ENCODE measurements around the gene NR1H2.
"Not testable (repeated sequence)": the region's sequence is repeated elsewhere in the genome, so short reads cannot be mapped to it uniquely, and the experiment has no call there.

The NR1H2 gene

GRCh38 chr19:50347089-50347581 is 29.1 kb upstream of the NR1H2 start:
- not testable (repeated sequence) for DNase-seq

- DNase-seq = no peak
Observed at GRCh38 chr19:50349277-50350057, 26.8 kb upstream of the NR1H2 start.

GRCh38 chr19:50352242-50352641 is 24.0 kb upstream of the NR1H2 start:
- no peak for DNase-seq

DNA sequence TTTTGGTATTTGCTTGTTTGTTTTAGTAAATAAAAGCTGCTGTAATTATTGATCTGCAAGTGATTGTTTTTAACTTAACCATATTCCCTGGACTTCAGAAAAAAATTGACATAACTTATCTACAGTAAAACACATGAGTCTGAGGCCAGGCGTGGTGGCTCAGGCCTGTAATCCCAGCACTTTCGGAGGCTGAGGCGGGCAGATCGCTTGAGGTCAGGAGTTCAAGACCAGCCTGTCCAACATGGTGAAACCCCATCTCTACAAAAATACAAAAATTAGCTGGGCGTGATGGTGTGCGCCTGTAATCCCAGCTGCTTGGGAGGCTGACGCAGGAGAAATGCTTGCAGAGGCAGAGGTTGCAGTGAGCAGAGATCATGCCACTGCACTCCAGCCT is 22.8 kb upstream of the NR1H2 start:
- DNase-seq = not testable (repeated sequence)

GRCh38 chr19:50356691-50357177 is 19.5 kb upstream of the NR1H2 start:
- no peak for DNase-seq

DNA sequence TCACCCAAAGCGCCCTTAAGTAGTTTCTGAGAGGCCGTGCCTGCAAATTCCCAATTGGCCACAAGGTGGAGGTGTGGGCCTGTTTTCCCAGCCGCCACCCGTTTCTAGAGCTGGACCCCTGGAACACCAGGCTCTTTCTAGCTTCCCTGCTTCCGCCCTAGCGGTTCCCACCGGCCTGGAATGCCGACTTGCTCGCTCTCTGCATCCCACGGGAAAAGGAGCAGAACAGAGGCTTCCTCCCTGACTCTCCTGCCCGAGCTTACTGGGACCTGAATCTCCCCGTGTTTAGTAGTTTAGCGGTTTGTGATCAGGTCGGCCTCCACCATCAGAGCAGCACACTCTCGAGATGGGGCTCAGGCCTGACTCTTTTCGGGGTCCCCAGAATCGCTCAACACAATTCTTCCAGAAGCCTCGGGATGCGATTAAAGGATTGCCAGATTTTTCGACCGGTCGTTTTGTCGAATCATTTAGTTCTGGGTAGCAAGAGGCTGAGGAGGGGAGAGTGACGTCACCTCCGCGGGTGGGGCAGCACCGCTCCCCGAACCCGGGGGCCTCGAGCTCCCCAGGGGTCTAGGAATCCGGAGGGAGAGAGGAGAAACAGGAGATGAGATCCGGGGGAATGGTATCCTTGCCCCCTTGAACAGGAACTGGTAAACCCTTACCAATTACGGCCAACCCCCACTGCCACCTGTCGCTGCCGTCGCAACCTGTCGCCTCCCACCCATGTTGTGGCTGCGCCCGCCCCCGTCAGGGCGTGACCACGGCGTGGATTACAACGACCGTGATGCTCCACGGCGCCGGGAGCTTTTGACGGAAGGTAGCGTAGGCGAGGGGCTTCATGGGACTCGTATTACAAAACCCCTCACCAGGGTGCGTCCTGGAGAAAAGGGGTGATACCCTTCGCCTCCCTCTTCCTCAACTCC is 18.8 kb upstream of the NR1H2 start:
- DNase-seq = peak; percentile 33

DNA sequence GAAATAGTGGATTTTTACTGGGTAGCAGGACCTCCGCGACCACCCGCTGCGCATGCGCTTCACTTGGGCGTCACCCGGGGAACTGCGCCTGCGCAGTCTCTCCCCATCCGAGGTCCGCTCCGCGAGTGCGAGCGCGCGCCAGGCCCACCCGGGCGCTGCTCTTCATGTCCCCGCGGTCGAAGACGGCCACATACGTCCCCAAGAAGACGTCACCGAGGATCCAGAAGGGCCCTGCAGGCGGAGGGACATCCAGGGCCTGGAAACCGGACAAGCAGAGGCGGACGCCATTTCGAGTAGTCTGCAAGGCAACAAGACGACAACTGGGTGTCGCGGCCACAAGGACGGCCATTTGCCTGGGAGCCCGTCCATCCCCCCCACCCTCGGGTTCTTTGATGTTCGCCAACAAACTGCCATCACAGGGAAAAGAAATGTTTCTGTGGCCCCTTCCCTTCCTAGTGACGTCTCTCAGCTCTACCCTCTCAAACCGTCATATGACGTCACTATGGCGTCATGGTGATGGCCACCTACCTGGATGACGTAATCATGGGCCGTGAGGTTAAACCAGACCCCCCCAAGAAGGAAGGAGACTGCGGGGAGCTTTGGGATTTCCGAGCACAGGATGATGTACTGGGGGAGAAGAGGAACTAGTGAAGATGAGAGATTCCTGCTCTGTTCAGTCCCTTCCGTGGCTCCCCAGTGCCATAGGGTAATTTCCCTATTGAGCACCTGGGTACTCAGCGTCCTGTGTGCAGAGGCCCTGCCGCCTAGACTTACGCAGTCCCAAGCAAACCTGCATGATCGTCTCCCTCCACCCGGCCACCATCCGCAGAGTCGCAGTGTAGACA is 17.6 kb upstream of the NR1H2 start:
- DNase-seq = peak; percentile 40

- DNase-seq = no peak
Observed at GRCh38 chr19:50359328-50359818, 16.9 kb upstream of the NR1H2 start.

GRCh38 chr19:50361290-50362029 is 14.8 kb upstream of the NR1H2 start:
- DNase-seq = no peak

DNA sequence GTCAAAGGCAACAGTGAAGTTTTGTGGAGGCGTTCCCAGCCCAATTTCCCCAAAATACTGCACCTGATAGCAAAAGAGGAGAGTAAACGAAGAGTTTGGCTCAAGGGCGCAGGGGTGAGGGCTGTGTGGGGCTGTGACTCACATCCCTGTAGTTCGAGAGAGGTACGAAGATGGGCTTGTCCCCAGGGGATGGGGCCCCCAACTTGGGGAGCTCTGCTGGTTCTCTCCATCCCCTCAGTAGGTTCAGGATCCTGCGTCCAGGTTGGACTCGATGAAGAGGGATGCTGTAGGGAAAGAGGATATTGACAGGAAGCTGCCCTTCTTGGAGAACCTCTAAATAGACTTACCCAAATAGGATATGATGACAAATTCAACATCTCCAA is 14.2 kb upstream of the NR1H2 start:
- DNase-seq = no peak

DNA sequence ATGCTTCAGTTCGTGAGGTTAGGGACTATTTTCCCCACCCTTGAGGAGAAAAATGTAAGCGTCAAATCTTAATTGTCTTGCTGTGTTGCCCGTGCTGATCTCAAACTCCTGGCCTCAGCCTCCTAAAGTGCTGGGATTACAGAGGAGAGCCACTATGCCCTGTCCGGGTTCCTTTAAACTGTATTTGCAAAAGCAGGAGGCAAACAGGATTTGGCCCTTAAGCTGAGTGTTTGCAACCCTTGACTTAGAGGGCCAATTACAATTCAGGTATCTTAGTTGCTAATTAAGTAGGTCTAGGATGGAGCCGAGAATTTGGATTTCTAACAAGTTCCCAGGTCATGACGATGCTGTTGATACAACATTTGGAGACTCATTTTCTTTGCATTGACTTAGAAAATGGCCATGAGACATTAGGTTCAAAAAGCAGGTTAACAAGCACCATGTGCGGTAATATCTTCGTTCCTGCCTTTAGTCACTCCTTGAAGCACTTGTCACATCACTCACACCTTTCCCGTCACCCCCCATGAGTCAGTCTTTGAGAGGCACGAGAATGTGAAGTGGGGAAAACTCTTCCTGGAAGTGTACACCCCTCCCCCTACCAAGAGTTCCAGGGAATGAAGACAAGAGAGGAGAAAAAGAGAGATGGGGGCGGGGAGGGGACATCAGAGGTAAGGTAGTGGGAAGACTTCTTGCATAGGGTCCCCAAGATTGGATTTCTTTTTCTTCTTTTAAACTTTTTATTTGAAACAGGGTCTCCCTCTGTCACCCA is 13.4 kb upstream of the NR1H2 start:
- DNase-seq = no peak

DNA sequence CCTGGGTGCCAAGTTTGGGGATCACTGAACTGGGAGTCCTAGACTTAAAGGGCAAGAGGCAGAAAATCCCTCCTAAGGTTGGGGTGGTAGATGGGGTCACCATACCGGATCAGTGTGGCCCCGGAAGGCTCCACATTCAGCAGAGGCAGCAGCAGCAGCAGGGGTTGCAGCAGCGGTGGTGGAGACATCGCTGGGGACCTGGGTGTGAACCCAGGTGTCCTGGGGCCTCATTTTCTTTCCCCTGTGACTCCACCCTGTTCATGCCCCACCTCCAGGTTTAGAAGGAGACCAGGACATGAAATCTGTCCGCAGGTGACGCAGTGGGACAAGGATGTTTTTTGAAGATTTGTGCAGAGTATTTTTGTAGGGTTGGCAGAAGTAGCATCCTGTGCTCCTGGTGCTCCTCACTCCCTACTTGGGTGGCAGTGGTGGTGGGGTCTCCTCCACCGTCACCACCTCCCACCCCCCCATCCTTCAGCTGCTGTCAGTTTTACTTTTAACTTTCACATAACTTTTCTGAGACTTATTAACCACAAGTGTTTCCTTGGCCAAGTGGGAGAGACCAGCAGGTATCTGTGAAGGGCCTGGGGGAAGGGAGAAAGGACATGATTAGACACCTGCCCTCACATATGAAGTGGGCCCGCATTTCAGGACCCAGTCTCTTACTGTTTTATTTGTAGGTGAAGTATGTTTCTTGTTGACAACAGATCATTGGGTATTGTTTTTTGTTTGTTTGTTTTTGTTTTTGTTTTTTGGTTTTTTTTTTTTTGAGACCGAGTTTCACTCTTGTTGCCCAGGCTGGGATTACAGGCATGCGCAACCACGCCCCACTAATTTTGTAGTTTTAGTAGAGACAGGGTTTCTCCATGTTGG is 10.6 kb upstream of the NR1H2 start, which contains the start of gene NAPSA:
Gene NAPSA (minus strand): TSS at position 206 of the 873 bp plus-strand sequence. CDS start 18 bp downstream, at position 188.
- DNase-seq = no peak

GRCh38 chr19:50368649-50369570 is 7.3 kb upstream of the NR1H2 start:
- DNase-seq = peak; percentile 88

- DNase-seq = no peak
Observed at GRCh38 chr19:50371914-50372475, 4.3 kb upstream of the NR1H2 start.

- peak; percentile 23 for DNase-seq
Observed at GRCh38 chr19:50377051-50377461, 799 bp downstream of the NR1H2 start.

- no peak for DNase-seq
Observed at GRCh38 chr19:50377517-50377916, 1.3 kb downstream of the NR1H2 start.

DNA sequence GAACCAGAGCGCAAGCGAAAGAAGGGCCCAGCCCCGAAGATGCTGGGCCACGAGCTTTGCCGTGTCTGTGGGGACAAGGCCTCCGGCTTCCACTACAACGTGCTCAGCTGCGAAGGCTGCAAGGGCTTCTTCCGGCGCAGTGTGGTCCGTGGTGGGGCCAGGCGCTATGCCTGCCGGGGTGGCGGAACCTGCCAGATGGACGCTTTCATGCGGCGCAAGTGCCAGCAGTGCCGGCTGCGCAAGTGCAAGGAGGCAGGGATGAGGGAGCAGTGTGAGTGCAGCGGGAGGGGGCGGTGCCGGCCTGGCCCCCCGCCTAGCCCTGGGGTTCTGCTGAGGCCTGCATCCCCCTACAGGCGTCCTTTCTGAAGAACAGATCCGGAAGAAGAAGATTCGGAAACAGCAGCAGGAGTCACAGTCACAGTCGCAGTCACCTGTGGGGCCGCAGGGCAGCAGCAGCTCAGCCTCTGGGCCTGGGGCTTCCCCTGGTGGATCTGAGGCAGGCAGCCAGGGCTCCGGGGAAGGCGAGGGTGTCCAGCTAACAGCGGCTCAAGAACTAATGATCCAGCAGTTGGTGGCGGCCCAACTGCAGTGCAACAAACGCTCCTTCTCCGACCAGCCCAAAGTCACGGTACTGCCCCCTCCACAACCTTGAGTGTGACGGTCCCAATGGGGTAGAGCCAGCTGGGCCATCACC is 2.1 kb downstream of the NR1H2 start:
- DNase-seq = no peak

- no peak for DNase-seq
Observed at GRCh38 chr19:50378863-50379236, 2.6 kb downstream of the NR1H2 start.

Measured in NCI-H2029 (cell line).